HG03196 (cell line): ENCODE results near the gene ECSIT.

Experiments used
- ATAC-seq: cut with Tn5 transposase; IDR thresholded peaks from one replicate; pipeline ENCODE4 v1.9.1; 2021; ENCODE audit not compliant: unreplicated experiment

The ECSIT gene

GRCh38 chr19:11504502-11505031, 24.4 kb downstream of the ECSIT start:
- no peak for ATAC-seq

DNA sequence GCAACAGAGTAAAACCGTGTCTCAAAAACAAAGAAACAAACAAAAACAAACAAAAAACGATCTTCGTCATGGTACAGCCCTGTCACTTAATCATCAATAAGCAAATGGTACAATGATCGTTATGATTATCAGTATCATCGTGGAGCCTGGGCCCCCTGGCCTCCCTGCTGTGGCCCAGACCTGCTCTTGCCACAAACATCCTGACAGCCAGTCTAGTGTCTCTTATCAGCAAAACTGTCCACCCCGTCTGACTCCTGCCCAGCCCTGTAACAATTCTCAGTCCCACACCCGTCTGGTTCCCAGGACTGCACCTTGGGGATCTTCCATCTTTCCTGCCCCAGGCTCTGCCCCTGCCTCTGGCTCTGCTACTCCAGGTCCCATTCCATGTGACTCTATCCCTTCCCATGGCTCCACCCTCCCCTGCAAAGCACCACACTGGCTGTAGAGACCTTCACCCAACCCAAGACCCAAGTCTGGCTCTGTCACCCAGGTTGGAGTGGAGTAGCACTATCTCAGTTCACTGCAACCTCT, 29.0 kb downstream of the ECSIT start:
- ATAC-seq = no peak

DNA sequence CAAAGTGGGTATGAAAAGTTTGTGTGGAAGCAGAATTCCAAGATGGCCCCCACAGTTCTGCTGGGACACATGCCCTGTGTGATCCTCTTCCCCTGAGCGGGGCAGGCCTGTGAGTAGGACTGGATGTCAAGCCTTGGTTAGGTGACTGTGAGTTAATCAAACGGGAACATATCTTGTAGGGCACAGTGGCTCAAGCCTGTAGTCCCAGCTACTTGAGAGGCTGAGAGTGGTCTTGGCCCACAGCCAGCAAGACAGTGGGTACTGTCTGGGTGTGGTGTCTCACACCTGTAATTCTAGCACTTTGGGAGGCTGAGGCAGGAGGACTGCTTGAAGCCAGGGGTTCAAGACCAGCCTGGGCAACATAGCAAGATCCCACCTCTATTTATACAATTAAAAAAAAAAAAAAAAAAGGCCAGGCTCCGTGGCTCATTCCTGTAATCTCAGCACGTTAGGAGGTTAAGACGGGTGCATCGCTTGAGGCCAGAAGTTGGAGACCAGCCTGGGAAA, 29.7 kb downstream of the ECSIT start:
- no peak for ATAC-seq

DNA sequence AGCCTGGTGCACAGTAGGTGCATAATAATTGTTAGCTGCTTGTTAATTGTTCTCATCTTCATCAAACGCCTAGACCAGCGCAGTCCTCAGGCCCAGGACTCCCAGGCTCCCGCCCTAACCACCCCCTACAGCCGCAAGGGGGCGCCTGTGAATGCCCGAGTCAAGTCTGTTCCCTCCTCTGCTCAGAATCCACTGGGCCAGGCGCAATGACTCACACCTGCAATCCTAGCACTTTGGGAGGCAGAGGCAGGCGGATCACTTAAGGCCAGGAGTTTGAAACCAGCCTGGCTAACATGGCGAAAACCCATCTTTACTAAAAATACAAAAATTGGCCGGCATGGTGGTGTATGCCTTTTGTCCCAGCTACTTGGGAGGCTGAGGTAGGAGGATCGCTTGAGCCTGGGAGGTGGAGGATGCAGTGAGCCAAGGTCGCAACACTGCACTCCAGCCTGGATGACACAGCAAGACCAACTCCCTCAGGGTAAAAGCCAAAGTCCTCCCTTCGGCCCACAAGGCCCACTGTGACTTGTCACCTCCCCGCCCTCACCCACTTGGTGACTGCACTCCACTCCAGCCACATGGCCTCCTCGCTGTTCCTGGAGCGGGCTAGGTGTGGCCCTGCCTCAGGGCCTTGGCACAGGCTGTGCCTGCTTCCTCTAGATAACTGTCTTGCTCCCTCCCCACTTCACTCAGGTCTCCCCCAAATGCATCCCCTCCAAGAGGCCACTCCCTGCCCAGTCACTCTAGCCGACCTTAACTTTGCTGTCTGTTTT, 32.4 kb downstream of the ECSIT start:
- ATAC-seq = no peak

- ATAC-seq = no peak
Observed at GRCh38 chr19:11495885-11496284, 33.0 kb downstream of the ECSIT start.

DNA sequence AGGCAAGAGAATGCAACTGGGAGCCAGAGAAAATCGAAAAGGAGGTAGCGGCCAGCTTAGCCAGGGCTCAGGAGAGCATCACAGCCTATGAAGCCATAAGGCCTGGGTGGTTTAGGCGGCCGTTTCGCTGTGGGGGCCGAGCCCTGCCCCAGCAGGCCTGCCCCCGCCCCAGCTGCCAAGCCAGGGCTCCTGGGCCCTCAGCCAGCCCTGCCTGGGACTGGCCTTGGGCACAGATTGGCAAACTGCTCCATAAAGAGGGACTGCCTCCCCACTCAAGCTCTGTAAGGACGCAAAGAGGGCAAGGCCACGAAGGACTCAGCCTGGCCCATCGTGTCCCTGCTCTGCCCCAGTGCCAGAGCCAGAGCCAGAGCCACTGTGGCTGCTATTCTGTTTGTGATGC, 33.5 kb downstream of the ECSIT start:
- no peak for ATAC-seq

GRCh38 chr19:11494634-11495285, 34.2 kb downstream of the ECSIT start:
- ATAC-seq = no peak

- ATAC-seq = no peak
Observed at GRCh38 chr19:11489378-11489777, 39.6 kb downstream of the ECSIT start.

DNA sequence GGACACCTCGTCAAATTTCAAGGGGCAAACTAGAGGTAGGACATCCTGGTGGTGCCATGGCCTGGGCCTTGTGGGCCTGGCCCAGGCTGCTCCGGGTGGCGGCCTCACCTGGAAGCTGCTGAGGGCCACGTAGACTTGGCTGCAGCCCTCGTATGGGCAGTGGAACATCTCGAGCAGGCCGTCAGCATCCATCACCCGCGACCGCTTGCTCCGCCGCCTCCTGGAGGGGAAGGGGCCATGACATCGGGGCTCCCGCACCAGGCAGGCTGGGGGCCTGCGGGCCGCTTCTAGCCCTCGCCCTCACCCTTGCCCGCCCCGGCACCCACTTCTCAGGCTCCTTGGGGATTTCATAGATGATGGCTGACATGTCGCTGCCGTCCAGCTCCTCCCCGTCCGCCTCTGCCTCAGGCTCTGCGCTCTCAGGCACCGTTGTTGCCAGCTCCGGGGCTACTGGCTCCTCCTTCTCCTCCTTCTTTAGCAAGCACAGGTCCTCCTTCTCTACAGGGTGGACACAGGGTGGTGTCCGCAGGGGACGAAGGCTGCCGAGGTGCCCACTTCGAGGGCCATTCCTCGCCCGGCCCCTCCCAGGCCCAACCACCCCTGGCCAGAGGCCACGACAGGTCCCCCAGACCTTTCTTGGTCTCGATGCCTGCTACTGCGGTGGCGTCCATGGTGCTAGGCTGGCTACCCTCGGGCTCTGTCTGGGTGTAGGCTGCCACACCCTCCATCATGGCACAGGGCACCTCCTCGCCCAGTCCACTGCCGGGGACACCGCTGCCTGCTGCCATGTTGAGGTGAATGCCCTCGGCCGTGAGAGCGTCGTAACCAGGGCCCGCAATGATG, 42.1 kb downstream of the ECSIT start:
- no peak for ATAC-seq

- ATAC-seq = no peak
Observed at GRCh38 chr19:11485245-11485837, 43.6 kb downstream of the ECSIT start.

GRCh38 chr19:11483366-11484111, 45.4 kb downstream of the ECSIT start:
- no peak for ATAC-seq

DNA sequence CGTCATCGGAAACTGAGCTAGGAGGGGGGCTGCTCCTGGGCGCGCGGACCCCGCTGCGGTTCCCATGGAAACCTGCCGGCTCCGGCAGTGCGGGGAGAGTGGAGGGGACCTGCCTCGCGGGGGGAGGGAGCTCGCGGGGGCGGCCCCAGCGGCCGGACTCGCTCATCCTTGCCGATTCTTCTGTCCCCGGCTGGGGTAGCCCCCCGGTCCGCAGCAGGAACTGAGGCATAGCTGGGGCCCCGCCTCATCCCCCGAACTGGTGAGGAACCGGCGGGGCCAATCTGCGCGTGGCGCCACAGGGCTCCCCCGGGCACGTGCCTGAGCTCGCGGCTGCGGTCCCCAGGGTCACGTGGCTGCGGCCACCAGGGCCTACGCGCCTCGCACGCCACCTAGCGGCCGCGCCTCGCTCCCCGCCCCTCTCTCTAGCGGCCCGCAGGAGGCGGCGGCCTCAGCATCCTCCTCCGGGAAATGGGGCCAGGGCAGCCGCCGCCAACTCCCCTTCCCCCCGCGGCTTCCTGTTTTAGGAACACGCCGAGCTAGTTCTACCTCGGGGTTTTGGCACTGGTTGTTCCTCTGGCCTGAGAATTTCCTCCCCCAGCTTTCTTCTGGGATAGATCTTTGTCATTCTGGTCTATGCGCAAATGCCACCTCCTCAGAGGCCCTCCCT, 46.4 kb downstream of the ECSIT start:
- peak; percentile 46 for ATAC-seq

DNA sequence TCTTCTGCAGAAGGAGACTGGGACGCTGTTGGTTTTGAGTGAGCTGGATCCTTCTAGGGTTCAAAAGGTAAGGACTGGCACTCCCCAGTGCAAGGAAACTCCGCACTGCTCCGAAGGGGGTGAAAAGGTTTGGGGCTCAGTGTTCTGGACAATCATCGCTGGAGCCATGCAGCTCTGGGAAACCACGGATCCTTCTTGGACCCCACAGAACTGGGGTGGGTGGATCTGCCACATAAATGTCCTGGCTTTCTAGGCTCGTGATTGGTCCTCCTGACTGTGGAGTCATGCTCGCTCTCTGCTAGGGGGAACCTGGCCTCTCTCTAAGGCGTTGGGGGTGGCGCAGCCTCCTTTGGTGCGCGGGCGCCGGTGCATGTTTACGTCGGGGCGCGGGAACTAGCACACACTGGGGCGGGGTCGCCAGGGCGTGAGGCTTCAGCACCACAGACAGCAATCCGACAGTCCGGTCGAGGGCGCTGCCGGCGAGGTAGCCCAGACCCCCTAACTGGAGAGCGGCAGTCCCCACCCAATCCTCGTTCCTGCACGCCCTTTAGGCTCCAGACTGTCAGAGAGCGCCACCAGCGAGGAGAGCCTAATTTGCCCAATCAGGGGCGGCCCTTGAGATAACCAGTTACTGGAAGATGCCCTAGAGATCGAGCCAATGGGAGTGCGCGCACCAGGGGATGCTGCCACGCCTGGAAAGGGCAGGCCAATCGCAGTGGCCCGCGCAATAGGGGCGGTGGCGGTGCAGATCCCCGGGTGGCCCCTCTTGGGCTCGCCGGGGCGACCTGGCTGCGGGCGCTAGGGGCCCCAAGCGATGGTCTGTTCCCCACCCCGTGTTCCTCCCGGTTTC, 47.2 kb downstream of the ECSIT start:
- peak; percentile 46 for ATAC-seq

DNA sequence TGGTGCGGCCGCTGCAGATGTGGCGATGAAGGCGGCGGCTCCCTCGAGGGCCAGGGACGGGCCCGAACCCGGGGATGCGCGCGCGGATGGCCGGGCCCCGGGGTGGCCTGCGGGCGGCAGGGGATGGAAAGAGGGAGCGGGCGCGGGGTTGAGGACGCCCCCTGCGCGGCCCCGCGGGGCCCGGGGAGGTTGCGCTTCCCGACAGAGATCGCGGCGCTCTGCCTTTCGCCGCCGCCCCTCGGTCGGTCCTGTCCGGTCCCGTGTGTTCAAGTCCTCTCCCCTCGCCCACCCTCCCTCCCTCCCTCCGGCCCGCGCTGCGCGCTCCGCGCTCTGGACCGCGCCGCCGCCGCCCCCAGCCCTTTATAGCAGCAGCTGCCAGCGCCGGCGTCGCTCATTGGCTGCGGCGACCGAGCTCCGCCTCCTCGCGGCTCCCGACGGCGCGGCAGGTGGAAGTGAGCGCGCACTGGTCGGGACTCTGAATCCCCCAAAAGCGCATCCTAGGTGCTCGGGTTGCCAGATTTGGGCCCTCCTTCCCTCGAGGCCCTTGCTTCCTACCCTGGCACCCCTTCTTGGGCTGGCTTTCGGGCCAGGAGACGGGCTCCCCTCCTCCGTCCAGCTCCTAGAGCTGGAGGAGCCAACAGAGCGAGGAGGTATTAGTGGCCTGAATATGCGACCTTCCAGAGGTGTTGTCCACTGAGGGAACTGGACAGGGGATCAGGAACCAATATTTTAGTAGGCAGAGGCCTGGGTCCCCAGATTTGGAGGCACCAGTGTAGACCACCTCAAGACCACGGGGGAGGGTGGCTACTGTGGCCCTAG, 48.0 kb downstream of the ECSIT start, which contains the start of gene ELAVL3:
Gene ELAVL3, minus strand, starts transcription at position 332 of the 819 bp plus-strand sequence. CDS start 438 bp downstream, outside the sequence.
- no peak for ATAC-seq

DNA sequence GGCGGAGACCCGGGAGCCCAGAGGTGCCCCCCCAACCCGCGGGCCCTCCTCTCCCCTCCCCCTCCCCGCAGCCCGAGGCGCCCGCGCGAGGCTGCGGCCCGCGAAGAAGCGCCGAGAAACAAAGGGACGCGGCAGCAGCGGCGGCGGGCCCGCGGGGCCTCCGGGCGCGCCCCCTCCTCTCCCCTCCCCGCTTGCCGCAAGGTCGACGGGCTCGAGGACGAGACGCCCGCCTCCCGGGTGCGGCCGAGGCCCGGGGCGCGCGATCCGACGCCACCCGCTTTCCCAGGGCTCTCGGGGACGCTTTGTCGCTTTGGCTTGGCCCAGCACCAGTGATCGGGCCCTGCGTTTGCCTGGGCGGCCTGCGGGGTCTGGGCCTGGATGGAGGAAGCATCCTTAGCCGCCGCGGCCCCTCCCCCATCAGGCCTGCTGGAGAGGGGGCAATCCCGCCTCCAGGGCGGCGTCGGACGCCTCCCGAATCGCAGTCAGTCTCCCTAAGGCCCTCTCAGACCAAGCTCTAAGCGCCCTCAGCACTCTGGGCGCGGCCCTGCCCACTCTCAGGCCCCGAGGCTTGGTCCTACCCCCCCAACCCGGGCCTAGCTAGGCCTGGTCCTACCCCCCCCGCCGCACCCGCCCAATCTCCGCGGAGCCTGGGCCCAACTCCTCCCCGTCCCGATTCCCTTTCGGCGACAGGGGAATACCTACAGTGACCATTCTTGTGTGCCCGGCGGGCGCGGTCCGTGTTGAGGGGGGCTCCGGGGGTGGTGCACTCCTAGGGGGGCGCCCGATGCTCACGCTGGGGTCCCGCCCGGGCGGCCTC, 48.8 kb downstream of the ECSIT start:
- ATAC-seq = no peak

- ATAC-seq = no peak
Observed at GRCh38 chr19:11479090-11479897, 49.6 kb downstream of the ECSIT start.
